Memory B cell (primary cell): ENCODE results near the gene COQ7.

Experiments used
- ATAC-seq: fragments of 150-1000 bp; cut with Tn5 transposase; 2 replicates; pipeline ENCODE4 v1.10.0; 2021; ENCODE audit warnings: low read depth, mild to moderate bottlenecking, moderate library complexity
- DNase-seq, 2 donors: peaks; one replicate each; pipeline ENCODE4 v3.0.0; 2022; ENCODE audit warnings: low spot score in 2 of 2
- H3K27ac Mint-ChIP-seq: one replicate; pipeline ENCODE4 v1.8.0; 2022; ENCODE audit warnings: mild to moderate bottlenecking, moderate library complexity, mixed read lengths
- H3K27me3 Mint-ChIP-seq: one replicate; pipeline ENCODE4 v1.8.0; 2022; ENCODE audit warnings: mixed read lengths
- H3K36me3 Mint-ChIP-seq: one replicate; pipeline ENCODE4 v1.8.0; 2022; ENCODE audit warnings: mild to moderate bottlenecking, mixed read lengths
- H3K4me1 Mint-ChIP-seq: one replicate; pipeline ENCODE4 v1.8.0; 2022; ENCODE audit warnings: mixed read lengths
- H3K4me3 Mint-ChIP-seq: one replicate; pipeline ENCODE4 v1.8.0; 2022; ENCODE audit warnings: mild to moderate bottlenecking, moderate library complexity, mixed read lengths
- H3K9me3 Mint-ChIP-seq: one replicate; pipeline ENCODE4 v1.8.0; 2022; ENCODE audit warnings: mixed read lengths

The COQ7 gene

GRCh38 chr16:19128454-19129200, 61.2 kb downstream of the COQ7 start:
- no peaks in the 10 kb centered on the region for H3K27me3 Mint-ChIP-seq

More at GRCh38 chr16:19128454-19129200, 61.2 kb downstream of the COQ7 start:
- no peak overlapping the region for H3K27ac Mint-ChIP-seq
- H3K4me3 Mint-ChIP-seq = no peak overlapping the region
- H3K9me3 Mint-ChIP-seq = peaks cover 2% of the 10 kb centered on the region
- ATAC-seq (no peak), DNase-seq (no peak)
- peaks cover 2% of the 10 kb centered on the region for H3K36me3 Mint-ChIP-seq
- peaks cover 24% of the 10 kb centered on the region for H3K4me1 Mint-ChIP-seq
